Measurements from ENCODE around the gene MKS1. TPM values are rescaled to one million over a fixed set of nuclear protein-coding genes. Genes with fewer than 3 reads are reported as not detected.

Gene MKS1
- total RNA-seq, 4 donors from 2014 or later, result 8.5 to 51.9 (median 18.3) TPM

- H3K4me3 ChIP-seq, result no peak overlapping the region
- H3K36me3 ChIP-seq, result no peaks in the 10 kb centered on the region
- no peaks in the 10 kb centered on the region for H3K4me1 ChIP-seq
- in situ Hi-C loops (cut with MboI; ENCODE audit: low pct_ligation_motif_present in 1 of 4, low pct_unique_long_range_greater_than_20kb in 1 of 4, low sequenced_read_pairs in 3 of 4) (no loop called here), intact Hi-C loops (cut with DNase I; ENCODE audit: low total_unique reads) (no loop called here)
- no peaks in the 10 kb centered on the region for H3K27me3 ChIP-seq
- no peak for DNase-seq
- WGBS, 2 donors (ENCODE audit: low coverage in 1 of 2), result 70 to 77% methylated on average over 2 to 4 of the region's 4 CpGs
- no peaks in the 10 kb centered on the region for H3K9me3 ChIP-seq
- no peak overlapping the region for H3K27ac ChIP-seq
- TF ChIP-seq CTCF (IDR thresholded peaks at IDR 0.05) (no peak), POLR2A (IDR thresholded peaks at IDR 0.05) (no peak), POLR2AphosphoS5 (IDR thresholded peaks at IDR 0.05) (no peak), EP300 (IDR thresholded peaks at IDR 0.05; ENCODE audit: low read depth) (no peak)
Observed at GRCh38 chr17:58183514-58183913, 35.5 kb downstream of the MKS1 start.

GRCh38 chr17:58181796-58182195, 37.3 kb downstream of the MKS1 start:
- no peak overlapping the region for H3K4me3 ChIP-seq
- H3K9me3 ChIP-seq, result no peaks in the 10 kb centered on the region
- H3K4me1 ChIP-seq, result no peaks in the 10 kb centered on the region
- H3K27ac ChIP-seq, result no peak overlapping the region
- WGBS, 2 donors (ENCODE audit: low coverage in 1 of 2), result 70 to 71% methylated on average over 2 to 4 of the region's 4 CpGs
- no peak for TF ChIP-seq CTCF (IDR thresholded peaks at IDR 0.05)
- TF ChIP-seq POLR2AphosphoS5 (IDR thresholded peaks at IDR 0.05), result no peak
- TF ChIP-seq POLR2A (IDR thresholded peaks at IDR 0.05), result no peak
- TF ChIP-seq EP300 (IDR thresholded peaks at IDR 0.05; ENCODE audit: low read depth), result no peak
- H3K27me3 ChIP-seq, result peaks cover 4% of the 10 kb centered on the region
- intact Hi-C loops (cut with DNase I; ENCODE audit: low total_unique reads) (no loop called here), in situ Hi-C loops (cut with MboI; ENCODE audit: low pct_ligation_motif_present in 1 of 4, low pct_unique_long_range_greater_than_20kb in 1 of 4, low sequenced_read_pairs in 3 of 4) (no loop called here)
- no peaks in the 10 kb centered on the region for H3K36me3 ChIP-seq
- DNase-seq, result no peak

- H3K4me1 ChIP-seq, result no peaks in the 10 kb centered on the region
- no peak for TF ChIP-seq CTCF (IDR thresholded peaks at IDR 0.05)
- no peak for TF ChIP-seq EP300 (IDR thresholded peaks at IDR 0.05; ENCODE audit: low read depth)
- no peak for TF ChIP-seq POLR2AphosphoS5 (IDR thresholded peaks at IDR 0.05)
- no peak for TF ChIP-seq POLR2A (IDR thresholded peaks at IDR 0.05)
- no peak overlapping the region for H3K27ac ChIP-seq
- intact Hi-C loops (cut with DNase I; ENCODE audit: low total_unique reads) (no loop called here), in situ Hi-C loops (cut with MboI; ENCODE audit: low pct_ligation_motif_present in 1 of 4, low pct_unique_long_range_greater_than_20kb in 1 of 4, low sequenced_read_pairs in 3 of 4) (no loop called here)
- 39 to 47% methylated on average over 7 of the region's 7 CpGs for WGBS, 2 donors (ENCODE audit: low coverage in 1 of 2)
- no peak overlapping the region for H3K4me3 ChIP-seq
- peaks cover 7% of the 10 kb centered on the region for H3K27me3 ChIP-seq
- DNase-seq, result no peak
- H3K9me3 ChIP-seq, result no peaks in the 10 kb centered on the region
- no peaks in the 10 kb centered on the region for H3K36me3 ChIP-seq
Observed at GRCh38 chr17:58176200-58176599, 42.9 kb downstream of the MKS1 start.

- no peak for TF ChIP-seq CTCF (IDR thresholded peaks at IDR 0.05)
- TF ChIP-seq POLR2A (IDR thresholded peaks at IDR 0.05), result no peak
- no peak for TF ChIP-seq POLR2AphosphoS5 (IDR thresholded peaks at IDR 0.05)
- no peak for TF ChIP-seq EP300 (IDR thresholded peaks at IDR 0.05; ENCODE audit: low read depth)
- no peaks in the 10 kb centered on the region for H3K4me1 ChIP-seq
- in situ Hi-C loops (cut with MboI; ENCODE audit: low pct_ligation_motif_present in 1 of 4, low pct_unique_long_range_greater_than_20kb in 1 of 4, low sequenced_read_pairs in 3 of 4) (no loop called here), intact Hi-C loops (cut with DNase I; ENCODE audit: low total_unique reads) (no loop called here)
- H3K27ac ChIP-seq, result no peak overlapping the region
- DNase-seq, result no peak
- no peak overlapping the region for H3K4me3 ChIP-seq
- no peaks in the 10 kb centered on the region for H3K36me3 ChIP-seq
- no peaks in the 10 kb centered on the region for H3K9me3 ChIP-seq
- peaks cover 7% of the 10 kb centered on the region for H3K27me3 ChIP-seq
- 41 to 58% methylated on average over 3 of the region's 3 CpGs for WGBS, 2 donors (ENCODE audit: low coverage in 1 of 2)
Observed at GRCh38 chr17:58174871-58175270, 44.2 kb downstream of the MKS1 start.
